ENCODE measurements around the gene HYAL1.
"Not testable (repeated sequence)": the region's sequence is repeated elsewhere in the genome, so short reads cannot be mapped to it uniquely, and the experiment has no call there.

HYAL1 gene

GRCh38 chr3:50270422-50271224, 32.8 kb downstream of the HYAL1 start:
- no peak for DNase-seq

DNA sequence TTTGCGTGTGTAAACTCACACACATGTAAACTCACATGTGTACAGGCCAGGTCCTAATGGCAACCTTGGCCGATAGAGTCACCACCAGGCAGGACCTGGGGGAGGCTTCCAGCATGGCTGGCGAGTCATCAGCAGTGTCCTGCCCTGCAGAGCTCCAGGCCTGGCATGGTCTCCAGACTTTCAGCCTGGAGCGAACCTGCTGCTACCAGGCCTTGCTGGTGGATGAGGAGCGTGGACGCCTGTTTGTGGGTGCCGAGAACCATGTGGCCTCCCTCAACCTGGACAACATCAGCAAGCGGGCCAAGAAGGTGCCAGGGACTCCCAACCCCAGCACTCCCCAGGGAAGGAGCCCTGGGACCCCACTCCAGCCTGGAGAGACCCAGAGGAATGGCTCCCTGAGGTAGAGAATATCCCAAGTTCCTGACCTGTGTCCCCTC, 33.4 kb downstream of the HYAL1 start:
- no peak for DNase-seq

DNA sequence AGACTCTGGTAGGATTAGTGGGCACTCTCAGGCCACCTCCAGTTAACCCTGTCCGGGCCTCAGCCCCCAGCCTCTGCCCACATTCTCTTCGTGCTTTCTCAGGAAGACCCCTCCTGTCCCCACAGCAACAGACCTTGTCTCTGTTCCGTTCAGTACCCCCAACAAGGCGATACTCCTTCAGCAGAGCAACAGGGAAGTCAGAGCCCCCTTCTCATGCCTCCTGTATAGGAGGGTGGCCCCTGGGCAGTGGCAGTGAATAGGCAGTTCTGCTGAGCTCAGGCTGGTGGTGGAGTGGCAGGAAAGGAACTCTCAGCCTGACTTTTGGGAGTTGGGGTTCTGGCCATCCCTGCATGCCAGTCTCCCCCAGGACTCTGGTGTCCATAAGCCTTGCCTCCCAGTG, 33.9 kb downstream of the HYAL1 start:
- DNase-seq, result no peak

DNA sequence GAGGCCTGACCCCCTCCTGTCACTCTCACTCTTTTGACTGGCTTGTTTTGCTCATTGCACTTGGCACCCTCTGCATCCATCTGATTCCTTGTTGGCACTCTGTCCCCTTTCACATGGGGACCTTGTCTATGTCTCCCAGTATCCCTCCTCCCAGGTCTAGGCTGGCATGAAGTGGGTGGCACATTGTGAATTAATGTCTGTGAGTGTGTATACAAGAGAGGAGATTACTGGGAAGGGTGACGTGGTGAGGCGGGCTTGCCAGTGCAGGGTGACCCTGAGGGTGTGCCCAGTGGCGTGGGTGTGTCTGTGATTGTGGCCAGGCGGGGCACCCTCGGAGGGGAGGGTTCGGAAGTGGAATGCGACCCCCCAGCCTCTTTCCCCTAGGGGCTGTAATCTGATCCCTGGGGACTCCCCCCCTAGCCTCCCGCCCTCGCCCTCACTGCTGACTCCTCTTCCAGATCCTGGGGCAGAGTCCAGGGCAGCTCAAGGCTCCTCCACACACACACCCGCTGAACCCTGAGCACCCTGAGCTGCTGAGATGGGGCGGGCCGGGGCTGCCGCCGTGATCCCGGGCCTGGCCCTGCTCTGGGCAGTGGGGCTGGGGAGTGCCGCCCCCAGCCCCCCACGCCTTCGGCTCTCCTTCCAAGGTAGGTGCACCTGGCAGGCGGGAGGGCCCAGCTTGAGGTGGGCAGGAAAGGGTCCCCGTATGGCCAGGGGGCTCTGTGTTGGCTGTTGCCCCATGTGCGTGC, 34.5 kb downstream of the HYAL1 start, which contains the start of gene SEMA3B:
Gene SEMA3B, plus strand, starts transcription at position 445 of the 749 bp plus-strand sequence. Its CDS starts 94 bp downstream, at position 539.
- no peak for DNase-seq

DNA sequence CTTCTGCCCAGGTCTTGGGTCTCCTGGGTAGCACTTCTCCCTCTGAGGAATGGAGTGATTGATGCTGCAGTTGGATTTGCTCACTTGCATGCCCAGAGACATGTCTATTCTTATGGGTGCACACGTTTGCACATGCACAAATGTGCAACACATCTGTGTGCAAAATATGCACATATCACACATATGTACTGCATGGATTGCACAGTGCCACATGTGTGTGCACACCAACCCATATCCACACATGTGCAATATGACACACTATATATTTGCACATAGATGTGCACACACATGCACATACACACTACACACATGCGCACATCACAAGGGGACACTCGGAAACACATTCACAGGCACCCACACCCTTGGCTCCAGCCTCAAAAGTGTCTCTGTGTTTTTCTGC, 35.1 kb downstream of the HYAL1 start:
- DNase-seq, result no peak

DNA sequence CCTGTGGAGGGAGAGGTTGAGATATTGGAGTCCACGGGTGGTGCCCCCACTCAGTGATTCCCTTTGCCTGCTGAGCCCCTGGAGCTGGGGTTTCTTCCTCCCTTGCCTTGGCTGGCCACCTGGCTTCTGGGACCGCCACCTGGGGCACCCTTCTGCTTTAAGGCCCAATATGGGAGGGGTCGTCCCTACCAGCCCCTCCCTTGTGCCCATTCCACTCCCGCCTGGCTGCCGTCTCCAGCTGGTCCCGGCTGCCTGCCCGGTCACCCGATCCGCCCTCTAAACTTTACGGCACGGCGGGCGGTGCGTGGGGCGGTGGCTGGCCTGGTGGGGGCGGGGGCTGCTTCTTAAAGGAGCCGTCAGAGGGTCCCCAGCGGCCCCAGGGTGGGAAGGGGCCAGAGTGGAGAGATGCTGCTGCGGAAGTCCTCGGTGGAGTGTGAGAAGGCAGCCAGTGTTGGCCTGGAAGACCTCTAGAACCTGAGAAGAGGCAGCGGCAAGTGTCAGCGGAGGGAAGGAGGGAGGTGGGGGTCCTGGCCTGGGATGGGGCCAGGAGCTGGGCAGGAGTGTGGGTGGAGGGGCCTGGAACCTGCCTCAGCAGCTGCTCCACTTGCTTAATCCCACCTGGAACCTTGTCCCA, 36.0 kb downstream of the HYAL1 start:
- no peak for DNase-seq

GRCh38 chr3:50266836-50267235, 36.5 kb downstream of the HYAL1 start:
- no peak for DNase-seq

GRCh38 chr3:50266017-50266416, 37.4 kb downstream of the HYAL1 start:
- DNase-seq, result no peak

GRCh38 chr3:50265571-50265970, 37.8 kb downstream of the HYAL1 start:
- no peak for DNase-seq

GRCh38 chr3:50264964-50265485, 38.3 kb downstream of the HYAL1 start:
- no peak for DNase-seq

DNA sequence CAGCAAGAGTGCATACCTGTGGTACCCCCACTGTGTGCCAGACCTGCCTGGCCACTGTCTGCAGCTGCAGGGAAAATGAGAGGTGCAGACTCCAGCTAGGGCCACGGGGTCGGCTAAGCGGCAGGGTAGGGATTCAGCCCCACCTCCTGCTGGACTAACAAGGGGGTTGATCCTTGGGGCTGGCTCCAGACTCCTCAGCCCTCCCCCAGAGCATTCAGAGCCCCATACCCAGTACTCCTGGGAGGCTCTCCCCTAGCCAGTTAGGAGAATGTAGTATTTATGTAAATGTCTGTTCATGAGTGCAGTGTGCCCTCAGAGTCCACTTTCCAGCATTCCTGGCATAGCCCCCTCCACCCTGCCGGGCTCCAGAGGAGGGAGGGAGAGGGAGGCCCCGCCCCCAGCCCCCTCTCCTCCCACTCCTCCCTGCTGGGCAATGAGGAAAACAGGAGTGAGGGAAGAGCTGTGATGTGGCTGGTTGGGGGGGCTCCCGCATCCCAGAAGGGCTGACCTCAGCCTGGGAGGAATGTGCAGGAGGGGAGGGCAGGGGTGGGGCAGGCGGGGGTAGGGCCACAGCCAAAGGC, 38.9 kb downstream of the HYAL1 start:
- DNase-seq, result no peak

GRCh38 chr3:50263478-50264382, 39.6 kb downstream of the HYAL1 start:
- DNase-seq, result no peak

GRCh38 chr3:50262778-50263177, 40.6 kb downstream of the HYAL1 start:
- DNase-seq, result no peak

DNA sequence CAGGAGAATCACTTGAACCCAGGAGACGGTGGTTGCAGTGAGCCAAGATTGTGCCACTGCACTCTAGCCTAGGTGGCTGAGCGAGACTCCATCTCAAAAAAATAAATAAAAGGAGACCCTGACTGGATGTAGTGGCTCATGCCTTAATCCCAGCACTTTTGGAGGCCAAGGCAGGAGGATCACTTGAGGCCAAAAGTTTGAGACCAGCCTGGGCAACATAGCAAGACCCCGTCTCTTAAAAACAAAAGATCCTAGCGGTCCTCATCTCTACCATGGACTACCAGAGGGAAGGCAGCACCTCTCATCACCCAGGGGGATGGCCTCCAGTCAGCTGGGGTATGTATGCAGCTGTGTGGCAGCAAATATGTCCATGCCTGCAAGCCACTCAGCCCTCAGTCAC, 41.2 kb downstream of the HYAL1 start:
- not testable (repeated sequence) for DNase-seq

DNA sequence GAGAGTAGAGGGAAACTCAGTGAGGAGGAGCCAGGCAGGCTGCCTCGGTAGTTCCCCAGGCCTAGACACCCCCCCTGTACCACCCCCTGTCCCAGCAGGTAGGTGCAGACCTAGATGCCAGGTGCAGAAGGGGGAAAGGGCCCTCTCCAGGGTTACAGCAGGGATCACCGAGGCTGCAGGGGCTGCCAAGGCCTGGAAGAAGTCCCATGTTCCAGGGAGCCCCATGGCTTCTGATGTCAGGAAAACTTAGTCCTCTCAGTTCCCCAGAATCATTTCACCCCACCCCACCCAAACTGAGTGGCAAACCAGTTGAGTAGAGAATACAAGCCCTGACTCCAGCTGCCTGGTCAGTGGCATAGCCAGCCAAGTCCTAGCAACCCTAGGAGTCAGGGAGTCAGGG, 41.9 kb downstream of the HYAL1 start:
- no peak for DNase-seq

- DNase-seq, result no peak
Observed at GRCh38 chr3:50260942-50261441, 42.4 kb downstream of the HYAL1 start.

GRCh38 chr3:50260027-50260941, 43.1 kb downstream of the HYAL1 start:
- DNase-seq, result peak; percentile 88 to 91

GRCh38 chr3:50259432-50260026, 43.8 kb downstream of the HYAL1 start:
- DNase-seq, result no peak

- no peak for DNase-seq
Observed at GRCh38 chr3:50258979-50259378, 44.4 kb downstream of the HYAL1 start.

DNA sequence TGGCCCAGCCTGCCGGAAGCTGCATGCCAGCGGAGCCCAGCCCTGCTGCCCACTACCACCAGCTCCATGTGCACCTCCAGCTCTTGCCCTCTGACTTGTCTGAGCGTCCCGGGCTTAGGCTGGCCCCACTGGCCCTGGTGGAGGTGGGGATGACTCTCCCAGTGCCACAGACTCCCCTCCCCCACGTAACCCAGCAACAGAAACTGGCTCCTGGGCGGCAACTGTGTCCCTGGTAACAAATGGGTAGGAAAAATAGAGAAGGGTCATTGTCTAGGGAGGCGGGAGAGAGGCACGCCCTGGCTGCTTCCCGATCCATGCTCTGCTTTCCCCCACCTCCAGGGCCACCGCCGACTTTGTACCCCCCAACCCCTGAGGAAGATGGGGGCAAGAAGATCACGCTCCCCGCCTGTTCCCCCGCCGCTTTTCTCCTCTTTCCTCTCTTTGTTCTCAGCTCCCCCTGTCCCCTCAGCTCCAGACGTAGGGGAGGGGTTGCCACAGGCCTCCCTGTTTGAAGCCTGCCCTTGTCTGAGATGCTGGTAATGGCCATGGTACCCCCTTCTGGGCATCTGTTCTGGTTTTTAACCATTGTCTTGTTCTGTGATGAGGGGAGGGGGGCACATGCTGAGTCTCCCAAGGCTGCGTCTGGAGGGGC, 45.2 kb downstream of the HYAL1 start:
- no peak for DNase-seq
